GM12878 (cell line): Measurements from ENCODE around the gene NAP1L4. TPM values are rescaled to one million over a fixed set of nuclear protein-coding genes. Genes with fewer than 3 reads are reported as not detected.

Source experiments
- ATAC-seq: fragments of 200-7000 bp; cut with Tn5 transposase; 3 replicates; pipeline ENCODE4 v1.9.1; 2020; ENCODE audit warnings: mild to moderate bottlenecking, moderate library complexity
- BruUV-seq: library from RNA; stranded (reverse); fragments of 400-500 nt; replicated peaks from 2 replicates; lab custom pipeline; 2021; lab: Mats Ljungman, UMichigan
- CTCF ChIA-PET: fragments of 300-600 bp; sonication (Branson Sonifier 250); formaldehyde crosslinking; extraction: SDS; loops from one replicate; lab custom pipeline; 2021; ENCODE audit warnings: inconsistent platforms; lab: Yijun Ruan, JAX
- POLR2A ChIA-PET: fragments of 350-600 bp; formaldehyde crosslinking; extraction: SDS; loops from one replicate; lab custom pipeline; 2021; ENCODE audit warnings: inconsistent platforms; lab: Charles Lee
- RAD21 ChIA-PET: fragments of 300-600 bp; sonication (Branson Sonifier 250); formaldehyde crosslinking; loops from one replicate; lab custom pipeline; 2023; ENCODE audit warnings: antibody characterized with exemption; ENCODE audit not compliant: unreplicated experiment; lab: Charles Lee
- SMC1A ChIA-PET: fragments of 300-600 bp; sonication (Branson Sonifier 250); formaldehyde crosslinking; loops from one replicate; lab custom pipeline; 2023; ENCODE audit not compliant: unreplicated experiment, uncharacterized antibody; lab: Charles Lee
- DNase-seq: peaks from one replicate; pipeline ENCODE4 v3.0.0-alpha.2; 2011; ENCODE audit warnings: low read depth, low spot score
- FAIRE-seq: peaks from 3 replicates; lab custom pipeline; 2011; peaks lifted over from hg19 to GRCh38; lab: Jason Lieb, UNC
- H2AFZ ChIP-seq: 2 replicates; pipeline ENCODE4 v1.6.0; 2011; ENCODE audit warnings: low read depth, low read length, control low read depth; ENCODE audit not compliant: control insufficient read depth
- H3K27ac ChIP-seq: 2 replicates; pipeline ENCODE4 v1.5.1; 2011; ENCODE audit warnings: control low read depth; ENCODE audit not compliant: control insufficient read depth, insufficient read depth
- H3K27me3 ChIP-seq, 2 experiments: replicated peaks in 1 of 2; 2 replicates each; pipeline versions ENCODE4 v1.6.0 to v1.6.1; 2011; ENCODE audit warnings: low read length in 1 of 2; ENCODE audit not compliant: control insufficient read depth in 2 of 2, insufficient read depth in 2 of 2
- H3K36me3 ChIP-seq, 2 experiments: 2 replicates each; pipeline ENCODE4 v1.5.1; 2011; ENCODE audit warnings: low read length in 1 of 2; ENCODE audit not compliant: control insufficient read depth in 2 of 2, insufficient read depth in 2 of 2
- H3K4me1 ChIP-seq: 2 replicates; pipeline ENCODE4 v1.6.1; 2011; ENCODE audit warnings: mild to moderate bottlenecking, low read length, moderate library complexity, mixed read lengths; ENCODE audit not compliant: control insufficient read depth, insufficient read depth
- H3K4me2 ChIP-seq: 2 replicates; pipeline ENCODE4 v1.6.0; 2011; ENCODE audit warnings: control low read depth; ENCODE audit not compliant: control insufficient read depth, insufficient read depth
- H3K4me3 ChIP-seq: fragments of 200-600 bp; sonication (generic); 2 replicates; pipeline ENCODE4 v1.5.1; 2016
- H3K79me2 ChIP-seq: 2 replicates; pipeline ENCODE4 v1.6.0; 2011; ENCODE audit warnings: low read length; ENCODE audit not compliant: control insufficient read depth, insufficient read depth
- H3K9ac ChIP-seq: 2 replicates; pipeline ENCODE4 v1.8.0; 2011; ENCODE audit warnings: low read length, control low read depth, mixed read lengths; ENCODE audit not compliant: control insufficient read depth, insufficient read depth
- H3K9me3 ChIP-seq: replicated peaks from 3 replicates; pipeline ENCODE4 v1.5.1; 2011; ENCODE audit warnings: mild to moderate bottlenecking, low read length; ENCODE audit not compliant: control insufficient read depth, insufficient read depth
- H4K20me1 ChIP-seq: 2 replicates; pipeline ENCODE4 v1.6.0; 2011; ENCODE audit not compliant: control insufficient read depth, insufficient read depth
- CEBPB ChIP-seq, 2 experiments: fragments of 150-350 bp in 1 of 2; IDR thresholded peaks; 2 replicates each; pipeline ENCODE4 v1.6.1; 2012 to 2014; ENCODE audit warnings: low read depth in 2 of 2, low read length in 2 of 2, borderline replicate concordance in 1 of 2, inconsistent platforms in 1 of 2
- CHD1 ChIP-seq: IDR thresholded peaks from 2 replicates; pipeline ENCODE4 v1.6.1; 2012; ENCODE audit warnings: low read depth, low read length, improper control_type of control experiment
- CUX1 ChIP-seq: IDR thresholded peaks from 2 replicates; pipeline ENCODE4 v1.6.1; 2012; ENCODE audit warnings: improper control_type of control experiment, low read depth, low read length; ENCODE audit not compliant: insufficient replicate concordance
- KDM1A ChIP-seq: fragments of 200-600 bp; sonication (generic); IDR thresholded peaks from 2 replicates; pipeline ENCODE4 v1.6.1; 2016; ENCODE audit warnings: borderline replicate concordance
- MTA2 ChIP-seq: fragments of 450-650 bp; IDR thresholded peaks from 2 replicates; pipeline ENCODE4 v1.6.1; 2016; ENCODE audit warnings: low read depth, mild to moderate bottlenecking, moderate library complexity
- MYB ChIP-seq: fragments of 150-350 bp; IDR thresholded peaks from 2 replicates; pipeline ENCODE4 v1.6.1; 2014; ENCODE audit warnings: mild to moderate bottlenecking, low read depth, low read length, borderline replicate concordance
- NBN ChIP-seq: fragments of 450-650 bp; IDR thresholded peaks from 2 replicates; pipeline ENCODE4 v1.6.1; 2016
- POLR2AphosphoS2 ChIP-seq: IDR thresholded peaks from 2 replicates; pipeline ENCODE4 v1.6.1; 2011; ENCODE audit warnings: low read depth, mild to moderate bottlenecking, low read length, improper control_type of control experiment, moderate library complexity
- RELA ChIP-seq: fragments of 450-650 bp; IDR thresholded peaks from 2 replicates; pipeline ENCODE4 v1.8.0; 2014; ENCODE audit warnings: borderline replicate concordance; ENCODE audit not compliant: partially characterized antibody
- SIX5 ChIP-seq: IDR thresholded peaks from 2 replicates; pipeline ENCODE4 v1.6.1; 2011; ENCODE audit warnings: mild to moderate bottlenecking, low read depth, low read length, moderate library complexity; ENCODE audit not compliant: severe bottlenecking
- SMC3 ChIP-seq: IDR thresholded peaks from 2 replicates; pipeline ENCODE4 v1.6.1; 2011; ENCODE audit warnings: low read length, improper control_type of control experiment, borderline replicate concordance
- SREBF1 ChIP-seq: IDR thresholded peaks from 2 replicates; pipeline ENCODE4 v1.6.1; 2012; ENCODE audit warnings: mild to moderate bottlenecking, low read length
- TARDBP ChIP-seq: IDR thresholded peaks from 2 replicates; pipeline ENCODE4 v1.6.1; 2016; ENCODE audit warnings: borderline replicate concordance
- ZNF207 ChIP-seq: fragments of 450-650 bp; IDR thresholded peaks from 2 replicates; pipeline ENCODE4 v1.6.1; 2014; ENCODE audit warnings: antibody characterized with exemption, mild to moderate bottlenecking, borderline replicate concordance
- WGBS: methylation state at CpG from one replicate; pipeline ENCODE4 v1.1.6; 2016; ENCODE audit warnings: low lambda C conversion rate; ENCODE audit not compliant: insufficient replicate concordance, insufficient coverage; ENCODE audit errors: missing lambda C conversion rate; 5-methylcytosine and 5-hydroxymethylcytosine counted together
- in situ Hi-C: fragments of 300-500 bp; cut with MboI; formaldehyde crosslinking; loops from 9 replicates; pipeline ENCODE4 v1.14.3; 2018; ENCODE audit warnings: mixed read lengths
- intact Hi-C: fragments of 100-400 bp; cut with micrococcal nuclease; formaldehyde crosslinking; loops from one replicate; pipeline ENCODE4 v1.14.2; 2022; ENCODE audit not compliant: unreplicated experiment
- polyA plus RNA-seq, 11 experiments: library from polyadenylated mRNA; depleted of rRNA in 4 of 11; unstranded in 6 of 11; stranded (reverse) in 5 of 11; fragments of >200 nt; fragmentation: Nextera tagmentation in 4 of 11; fragmentation: Illumina TruSeq in 1 of 11; extraction: Ambion mirVana in 4 of 11; extraction: Trizol in 1 of 11; gene quantifications; 1 replicate in 1 of 11; 2 replicates in 10 of 11; pipeline versions ENCODE4 v1.2.1 to v1.2.3, GENCODE V29; 2011 to 2016; ENCODE audit warnings: inconsistent platforms in 2 of 11, missing spikeins in 2 of 11, low read depth in 1 of 11
- total RNA-seq, 4 experiments: library from RNA; depleted of rRNA in 3 of 4; stranded (reverse); fragments of >200 nt in 3 of 4; fragmentation: Illumina TruSeq in 1 of 4; extraction: Trizol in 1 of 4; gene quantifications; 2 replicates each; pipeline versions ENCODE4 v1.2.1 to v1.2.3, GENCODE V29; 2013 to 2021

NAP1L4 gene
- total and polyA plus RNA-seq, 10 of the 15 experiments (the other 5 are each of a cell fraction or from before 2014, with no cell fraction given) = 24.8 to 198 (median 114) TPM

- no peak overlapping the region for H3K27ac ChIP-seq
- H2AFZ ChIP-seq = no peak overlapping the region
- ATAC-seq (no peak), FAIRE-seq (no peak), DNase-seq (no peak)
- H3K27me3 ChIP-seq = no peaks in the 10 kb centered on the region
- TF ChIP-seq POLR2AphosphoS2 = no peak
- TF ChIP-seq SIX5 = no peak
- TF ChIP-seq RELA = no peak
- no peak for TF ChIP-seq CEBPB (IDR thresholded peaks at IDR 0.05; ENCODE audit: borderline replicate concordance in 1 of 2, low read depth in 2 of 2, low read length in 2 of 2)
- no peak for TF ChIP-seq CUX1
- no peak for TF ChIP-seq MYB
- no peak for TF ChIP-seq CHD1
- TF ChIP-seq SMC3 = no peak
- TF ChIP-seq MTA2 = no peak
- no peak for TF ChIP-seq TARDBP
- TF ChIP-seq SREBF1 = no peak
- no peak for TF ChIP-seq KDM1A
- no peak for TF ChIP-seq ZNF207
- TF ChIP-seq NBN = no peak
- in situ Hi-C loops = no loop called here
- peaks cover 19 to 27% of the 10 kb centered on the region in 2 experiments for H3K36me3 ChIP-seq
- no peak overlapping the region for H3K4me2 ChIP-seq
- no peaks in the 10 kb centered on the region for H3K4me1 ChIP-seq
- BruUV-seq = no TSS peak
- ChIA-PET RAD21 (no interaction called here), SMC1A (interaction anchor here (2.5 to 3.7 kb wide), 2 partner anchors 38 to 45 kb away, joined by 24 to 26 read pairs; no protein-coding TSS in a partner anchor), POLR2A (no interaction called here), CTCF (interaction anchor here (2.5 to 2.9 kb wide), 2 partner anchors 12 to 45 kb away, joined by 30 to 43 read pairs; no protein-coding TSS in a partner anchor)
- H4K20me1 ChIP-seq = no peaks in the 10 kb centered on the region
- H3K79me2 ChIP-seq = peaks cover 34% of the 10 kb centered on the region
- no peak overlapping the region for H3K9ac ChIP-seq
- H3K4me3 ChIP-seq = no peak overlapping the region
- intact Hi-C loops = loop anchor here (10.0 kb wide), 1 partner anchor 118 kb away; no protein-coding TSS in a partner anchor
- WGBS = 71% methylated on average over 7 of the region's 7 CpGs
- no peaks in the 10 kb centered on the region for H3K9me3 ChIP-seq
These were observed 15.0 kb downstream of the NAP1L4 start for GRCh38 chr11:2977113-2977512.
